IMR-90 (cell line): Measurements from ENCODE around the gene SRGAP3. TPM values are rescaled to one million over a fixed set of nuclear protein-coding genes. Genes with fewer than 3 reads are reported as not detected.

Experiments
- ATAC-seq: fragments of 200-7000 bp; cut with Tn5 transposase; 2 replicates; pipeline ENCODE4 v1.9.1; 2020; ENCODE audit warnings: low read depth, mild to moderate bottlenecking, moderate library complexity
- BruUV-seq: library from RNA; stranded (reverse); fragments of 400-500 nt; replicated peaks from 2 replicates; lab custom pipeline; 2021; lab: Mats Ljungman, UMichigan
- CTCF ChIA-PET: fragments of 300-600 bp; formaldehyde crosslinking; extraction: SDS; loops from one replicate; lab custom pipeline; 2021; ENCODE audit warnings: antibody characterized with exemption; lab: Yijun Ruan, JAX
- POLR2A ChIA-PET: fragments of 300-600 bp; sonication (Branson Sonifier 250); formaldehyde crosslinking; loops from one replicate; lab custom pipeline; 2022; ENCODE audit warnings: antibody characterized with exemption; ENCODE audit not compliant: unreplicated experiment; lab: Charles Lee
- DNase-seq: peaks from one replicate; pipeline ENCODE4 v3.0.0; 2013
- H2AFZ ChIP-seq: replicated peaks from 2 replicates; pipeline ENCODE3; 2013; ENCODE audit warnings: low read length, mild to moderate bottlenecking; ENCODE audit not compliant: poor library complexity
- H2AK5ac ChIP-seq: 2 replicates; pipeline ENCODE4 v1.6.1; 2013; ENCODE audit warnings: low read depth, low read length, inconsistent platforms
- H2AK9ac ChIP-seq: replicated peaks from 2 replicates; pipeline ENCODE3; 2013; ENCODE audit warnings: mild to moderate bottlenecking, low read depth, low read length, moderate library complexity; ENCODE audit not compliant: poor library complexity
- H2BK120ac ChIP-seq: 2 replicates; pipeline ENCODE4 v1.6.1; 2013; ENCODE audit warnings: low read depth, low read length, inconsistent platforms
- H2BK15ac ChIP-seq: 3 replicates; pipeline ENCODE4 v1.6.1; 2013; ENCODE audit warnings: low read depth, low read length, inconsistent platforms
- H2BK20ac ChIP-seq: 2 replicates; pipeline ENCODE4 v1.6.1; 2013; ENCODE audit warnings: low read depth, mild to moderate bottlenecking, inconsistent platforms, low read length, moderate library complexity
- H2BK5ac ChIP-seq: 2 replicates; pipeline ENCODE4 v1.6.1; 2013; ENCODE audit warnings: mild to moderate bottlenecking, low read depth, low read length, inconsistent platforms; ENCODE audit not compliant: poor library complexity, severe bottlenecking
- H3K14ac ChIP-seq: replicated peaks from 2 replicates; pipeline ENCODE4 v1.6.1; 2013; ENCODE audit warnings: low read depth, low read length, inconsistent platforms
- H3K18ac ChIP-seq: 2 replicates; pipeline ENCODE4 v1.6.1; 2013; ENCODE audit warnings: low read depth, low read length, control low read depth
- H3K23ac ChIP-seq: 2 replicates; pipeline ENCODE4 v1.6.1; 2013; ENCODE audit warnings: low read depth, low read length, inconsistent platforms
- H3K27ac ChIP-seq: 2 replicates; pipeline ENCODE4 v1.5.1; 2013; ENCODE audit warnings: mild to moderate bottlenecking, control low read depth, low read length; ENCODE audit not compliant: insufficient read depth
- H3K27me3 ChIP-seq: 2 replicates; pipeline ENCODE4 v1.6.1; 2013; ENCODE audit warnings: low read length; ENCODE audit not compliant: control insufficient read depth, insufficient read depth
- H3K36me3 ChIP-seq: 2 replicates; pipeline ENCODE4 v1.6.1; 2013; ENCODE audit warnings: low read length, mixed read lengths; ENCODE audit not compliant: control insufficient read depth, insufficient read depth
- H3K4ac ChIP-seq: 2 replicates; pipeline ENCODE4 v1.6.1; 2013; ENCODE audit warnings: low read depth, low read length, inconsistent platforms
- H3K4me1 ChIP-seq: 2 replicates; pipeline ENCODE4 v1.6.1; 2013; ENCODE audit warnings: low read length, mixed read lengths; ENCODE audit not compliant: control insufficient read depth, insufficient read depth
- H3K4me2 ChIP-seq: 2 replicates; pipeline ENCODE4 v1.6.1; 2013; ENCODE audit warnings: low read depth, mild to moderate bottlenecking, control low read depth, low read length, moderate library complexity
- H3K4me3 ChIP-seq: 2 replicates; pipeline ENCODE4 v1.5.1; 2013; ENCODE audit warnings: low read depth, mild to moderate bottlenecking, control low read depth, low read length, moderate library complexity; ENCODE audit not compliant: insufficient read depth
- H3K56ac ChIP-seq: 2 replicates; pipeline ENCODE4 v1.6.1; 2013; ENCODE audit warnings: low read length, inconsistent platforms; ENCODE audit not compliant: insufficient read depth; ENCODE audit errors: extremely low read depth
- H3K79me1 ChIP-seq, 2 experiments: 2 replicates each; pipeline ENCODE4 v1.6.1; 2013; ENCODE audit warnings: low read length in 2 of 2, inconsistent platforms in 1 of 2, low read depth in 1 of 2
- H3K9ac ChIP-seq: 2 replicates; pipeline ENCODE4 v1.6.1; 2013; ENCODE audit warnings: low read depth, low read length, control low read depth
- H3K9me1 ChIP-seq: 2 replicates; pipeline ENCODE4 v1.6.1; 2013; ENCODE audit warnings: low read length, inconsistent platforms; ENCODE audit not compliant: insufficient read depth
- H3K9me3 ChIP-seq: 2 replicates; pipeline ENCODE4 v1.6.1; 2013; ENCODE audit warnings: low read length; ENCODE audit not compliant: control insufficient read depth, insufficient read depth
- H4K20me1 ChIP-seq: 2 replicates; pipeline ENCODE4 v1.6.1; 2013; ENCODE audit warnings: low read length, inconsistent platforms; ENCODE audit not compliant: insufficient read depth
- H4K5ac ChIP-seq: 2 replicates; pipeline ENCODE4 v1.6.1; 2013; ENCODE audit warnings: mild to moderate bottlenecking, low read depth, low read length, control low read depth
- H4K8ac ChIP-seq, 2 experiments: 2 replicates each; pipeline ENCODE4 v1.6.1; 2013; ENCODE audit warnings: low read depth in 2 of 2, low read length in 2 of 2, control low read depth in 1 of 2, inconsistent platforms in 1 of 2
- H4K91ac ChIP-seq: 2 replicates; pipeline ENCODE4 v1.6.1; 2013; ENCODE audit warnings: low read depth, low read length, inconsistent platforms; ENCODE audit not compliant: insufficient read depth
- BHLHE40 ChIP-seq: fragments of 150-350 bp; IDR thresholded peaks from 2 replicates; pipeline ENCODE4 v1.6.1; 2016; ENCODE audit warnings: mild to moderate bottlenecking, low read depth, low read length
- CEBPB ChIP-seq: IDR thresholded peaks from 2 replicates; pipeline ENCODE4 v1.6.1; 2012; ENCODE audit warnings: low read depth, low read length, improper control_type of control experiment
- CHD1 ChIP-seq: IDR thresholded peaks from 2 replicates; pipeline ENCODE4 v1.6.1; 2012; ENCODE audit warnings: low read depth, low read length, improper control_type of control experiment
- CTCF ChIP-seq: conservative IDR thresholded peaks from 2 replicates; pipeline ENCODE4 v1.5.1; 2012; ENCODE audit warnings: mild to moderate bottlenecking, low read depth, low read length, improper control_type of control experiment
- FOS ChIP-seq: fragments of 150-350 bp; IDR thresholded peaks from 2 replicates; pipeline ENCODE4 v1.6.1; 2016; ENCODE audit warnings: low read depth, low read length
- MXI1 ChIP-seq: IDR thresholded peaks from 2 replicates; pipeline ENCODE4 v1.6.1; 2012; ENCODE audit warnings: low read depth, mild to moderate bottlenecking, low read length, moderate library complexity, borderline replicate concordance
- NFE2L2 ChIP-seq: fragments of 150-350 bp; IDR thresholded peaks from 2 replicates; pipeline ENCODE4 v1.6.1; 2016; ENCODE audit warnings: low read depth, mild to moderate bottlenecking, low read length
- POLR2A ChIP-seq: IDR thresholded peaks from 2 replicates; pipeline ENCODE4 v1.6.1; 2012; ENCODE audit warnings: mild to moderate bottlenecking, low read depth, low read length
- RAD21 ChIP-seq: IDR thresholded peaks from 2 replicates; pipeline ENCODE4 v1.6.1; 2012; ENCODE audit warnings: low read length, improper control_type of control experiment
- RCOR1 ChIP-seq: IDR thresholded peaks from 2 replicates; pipeline ENCODE4 v1.6.1; 2012; ENCODE audit warnings: mild to moderate bottlenecking, low read length, improper control_type of control experiment; ENCODE audit not compliant: insufficient replicate concordance
- SMC3 ChIP-seq: fragments of 150-350 bp; IDR thresholded peaks from 2 replicates; pipeline ENCODE4 v1.6.1; 2016; ENCODE audit warnings: low read depth, mild to moderate bottlenecking, antibody characterized with exemption, low read length, moderate library complexity
- USF2 ChIP-seq: fragments of 150-350 bp; IDR thresholded peaks from 2 replicates; pipeline ENCODE4 v1.6.1; 2017; ENCODE audit warnings: mild to moderate bottlenecking, antibody characterized with exemption, low read length, low read depth
- WGBS, 2 experiments: methylation state at CpG; one replicate each; pipeline versions ENCODE4 v1.1.5 to v1.1.7; 2013; ENCODE audit warnings: missing lambda C conversion rate in 2 of 2; ENCODE audit not compliant: insufficient read length in 1 of 2; ENCODE audit errors: extremely low coverage in 2 of 2; 5-methylcytosine and 5-hydroxymethylcytosine counted together
- dilution Hi-C: fragments of 300-500 bp; cut with HindIII; formaldehyde crosslinking; loops from one replicate; pipeline ENCODE4 v1.14.3; 2018; ENCODE audit warnings: low sequenced_read_pairs; ENCODE audit not compliant: unreplicated experiment
- in situ Hi-C: fragments of 300-500 bp; cut with MboI; formaldehyde crosslinking; loops from 3 replicates; pipeline ENCODE4 v1.14.3; 2019; ENCODE audit warnings: low sequenced_read_pairs, inconsistent platforms, mixed read lengths
- intact Hi-C: fragments of 100-400 bp; cut with micrococcal nuclease; formaldehyde crosslinking; loops from 2 replicates; pipeline ENCODE4 v1.10.0; 2022
- polyA plus RNA-seq, 3 experiments: library from polyadenylated mRNA; depleted of rRNA; stranded (reverse); fragments of >200 nt; gene quantifications; 2 replicates each; pipeline ENCODE4 v1.2.3, GENCODE V29; 2012; ENCODE audit warnings: low replicate concordance in 1 of 3
- total RNA-seq: library from RNA; depleted of rRNA; stranded (reverse); fragments of >200 nt; gene quantifications from 2 replicates; pipeline ENCODE4 v1.2.3, GENCODE V29; 2012

Gene SRGAP3
- total and polyA plus RNA-seq, 2 of the 4 experiments (the other 2 are of a cell fraction), result 0.68 to 1.4 TPM

GRCh38 chr3:9008550-9009255 is 240.7 kb downstream of the SRGAP3 start:
- Histone ChIP-seq H2BK5ac (no peak overlapping the region), H2BK120ac (no peak overlapping the region), H3K9ac (no peak overlapping the region), H3K4me2 (no peak overlapping the region), H3K4me3 (no peak overlapping the region), H4K20me1 (no peaks in the 10 kb centered on the region), H2BK20ac (no peak overlapping the region), H3K4ac (no peak overlapping the region), H3K4me1 (no peaks in the 10 kb centered on the region), H2AK5ac (no peak overlapping the region), H2AFZ (no peak overlapping the region), H3K27me3 (peaks cover 5% of the 10 kb centered on the region; the same call in 1 of the 2 replicates), H3K23ac (no peak overlapping the region), H3K9me3 (no peaks in the 10 kb centered on the region), H4K8ac (no peak overlapping the region), H3K18ac (no peak overlapping the region), H3K36me3 (no peaks in the 10 kb centered on the region), H4K5ac (no peak overlapping the region), H3K27ac (no peak overlapping the region), H3K56ac (no peak overlapping the region), H3K14ac (no peak overlapping the region), H3K79me1 (no peaks in the 10 kb centered on the region), H2BK15ac (no peak overlapping the region), H2AK9ac (no peak overlapping the region), H4K91ac (no peak overlapping the region), H3K9me1 (no peaks in the 10 kb centered on the region)
- POLR2A ChIA-PET, result no interaction called here
- no peak for TF ChIP-seq NFE2L2
- no peak for TF ChIP-seq POLR2A
- TF ChIP-seq MXI1, result no peak
- TF ChIP-seq RAD21, result no peak
- no peak for TF ChIP-seq CEBPB
- TF ChIP-seq CHD1, result no peak
- TF ChIP-seq SMC3, result no peak
- TF ChIP-seq FOS, result no peak
- TF ChIP-seq CTCF, result no peak
- no peak for TF ChIP-seq BHLHE40
- no peak for TF ChIP-seq USF2
- no peak for TF ChIP-seq RCOR1
- no TSS peak for BruUV-seq
- intact Hi-C loops, result no loop called here
- in situ Hi-C loops, result no loop called here
- WGBS, 2 experiments, result 53% methylated on average over 3 of the region's 6 CpGs; no CpG with 5 or more reads in 1 of the 2 experiments
- DNase-seq (no peak), ATAC-seq (no peak)
- CTCF ChIA-PET, result no interaction called here
- dilution Hi-C loops, result no loop called here
